ENCODE measurements around the gene SPECC1L.
"Not testable (repeated sequence)": the region's sequence is repeated elsewhere in the genome, so short reads cannot be mapped to it uniquely, and the experiment has no call there.

The SPECC1L gene

GRCh38 chr22:24270556-24271385 lies at the start of gene SPECC1L:
TSS of gene SPECC1L (plus strand) at chr22:24270831. CDS start at chr22:24302232, 31,401 bp downstream.
- peak; percentile 77 for DNase-seq (ENCODE audit: low read depth)

- no peak for DNase-seq (ENCODE audit: low read depth)
Measured at GRCh38 chr22:24224468-24224867, 46.2 kb upstream of the SPECC1L start.

GRCh38 chr22:24225044-24225601 lies 45.5 kb upstream of the SPECC1L start:
- DNase-seq (ENCODE audit: low read depth): no peak

GRCh38 chr22:24225951-24226350 lies 44.7 kb upstream of the SPECC1L start:
- DNase-seq (ENCODE audit: low read depth): no peak

GRCh38 chr22:24230911-24231656 lies 39.5 kb upstream of the SPECC1L start:
- peak; percentile 50 for DNase-seq (ENCODE audit: low read depth)

- no peak for DNase-seq (ENCODE audit: low read depth)
Measured at GRCh38 chr22:24231706-24232105, 38.9 kb upstream of the SPECC1L start.

GRCh38 chr22:24232124-24232523 lies 38.5 kb upstream of the SPECC1L start:
- DNase-seq (ENCODE audit: low read depth): no peak

GRCh38 chr22:24232725-24233124 lies 37.9 kb upstream of the SPECC1L start:
- DNase-seq (ENCODE audit: low read depth): no peak

GRCh38 chr22:24233235-24233634 lies 37.4 kb upstream of the SPECC1L start:
- no peak for DNase-seq (ENCODE audit: low read depth)

- no peak for DNase-seq (ENCODE audit: low read depth)
Measured at GRCh38 chr22:24233816-24234215, 36.8 kb upstream of the SPECC1L start.

GRCh38 chr22:24235315-24235714 lies 35.3 kb upstream of the SPECC1L start:
- DNase-seq (ENCODE audit: low read depth): no peak

GRCh38 chr22:24236656-24237055 lies 34.0 kb upstream of the SPECC1L start:
- DNase-seq (ENCODE audit: low read depth): no peak

- DNase-seq (ENCODE audit: low read depth): not testable (repeated sequence)
Measured at GRCh38 chr22:24238101-24238694, 32.4 kb upstream of the SPECC1L start.

GRCh38 chr22:24240381-24240780 lies 30.2 kb upstream of the SPECC1L start:
- no peak for DNase-seq (ENCODE audit: low read depth)

- not testable (repeated sequence) for DNase-seq (ENCODE audit: low read depth)
Measured at GRCh38 chr22:24240985-24241692, 29.5 kb upstream of the SPECC1L start.

GRCh38 chr22:24243417-24243816 lies 27.2 kb upstream of the SPECC1L start:
- not testable (repeated sequence) for DNase-seq (ENCODE audit: low read depth)

- DNase-seq (ENCODE audit: low read depth): no peak
Measured at GRCh38 chr22:24244144-24244787, 26.4 kb upstream of the SPECC1L start.

- not testable (repeated sequence) for DNase-seq (ENCODE audit: low read depth)
Measured at GRCh38 chr22:24245030-24245431, 25.6 kb upstream of the SPECC1L start, which contains the start of gene GGT5. TSS of gene GGT5 (minus strand) at chr22:24245082. CDS start at chr22:24244725, 357 bp downstream.

- DNase-seq (ENCODE audit: low read depth): not testable (repeated sequence)
Measured at GRCh38 chr22:24245584-24246561, 24.8 kb upstream of the SPECC1L start.

- no peak for DNase-seq (ENCODE audit: low read depth)
Measured at GRCh38 chr22:24247011-24247507, 23.6 kb upstream of the SPECC1L start.

All from stimulated activated CD8-positive, alpha-beta memory T cell treated with anti-CD3 and anti-CD28 coated beads, Interleukin-15, amount 100 ng/mL, for 1 hour (primary cell).